CD14-positive monocyte (primary cell): ENCODE measurements around the gene HOXB1. TPM values are rescaled to one million over a fixed set of nuclear protein-coding genes. Genes with fewer than 3 reads are reported as not detected.

ENCODE experiments used
- DNase-seq, 3 donors: peaks; one replicate each; pipeline ENCODE4 v3.0.0-alpha.2; 2011 to 2022
- H2AFZ ChIP-seq: 2 replicates; pipeline ENCODE4 v1.6.0; 2012; ENCODE audit warnings: mild to moderate bottlenecking, low read depth, low read length, inconsistent platforms; ENCODE audit not compliant: insufficient read depth, poor library complexity, severe bottlenecking
- H3K27ac ChIP-seq, 2 donors: 1 replicate in 1 of 2; 2 replicates in 1 of 2; pipeline ENCODE4 v1.5.1; 2012 to 2013; ENCODE audit warnings: low read length in 2 of 2, control low read depth in 1 of 2, inconsistent platforms in 1 of 2, low read depth in 1 of 2, mild to moderate bottlenecking in 1 of 2
- H3K27me3 ChIP-seq, 2 donors: one replicate each; pipeline versions ENCODE4 v1.6.0 to v1.6.1; 2011 to 2013; ENCODE audit warnings: low read length in 2 of 2; ENCODE audit not compliant: control insufficient read depth in 2 of 2, insufficient read depth in 2 of 2
- H3K36me3 ChIP-seq, 2 donors: replicated peaks in 1 of 2; 1 replicate in 1 of 2; 2 replicates in 1 of 2; pipeline versions ENCODE4 v1.5.1 to v1.6.1; 2012 to 2013; ENCODE audit warnings: low read length in 2 of 2, control low read depth in 1 of 2, inconsistent platforms in 1 of 2, mild to moderate bottlenecking in 1 of 2; ENCODE audit not compliant: insufficient read depth in 2 of 2, control insufficient read depth in 1 of 2
- H3K4me1 ChIP-seq, 2 donors: 1 replicate in 1 of 2; 2 replicates in 1 of 2; pipeline versions ENCODE4 v1.5.1 to v1.6.1; 2012 to 2013; ENCODE audit warnings: low read length in 2 of 2, control low read depth in 1 of 2, inconsistent platforms in 1 of 2, mild to moderate bottlenecking in 1 of 2, moderate library complexity in 1 of 2; ENCODE audit not compliant: insufficient read depth in 2 of 2, control insufficient read depth in 1 of 2
- H3K4me2 ChIP-seq: replicated peaks from 2 replicates; pipeline ENCODE3; 2012; ENCODE audit warnings: low read length, moderate library complexity, mild to moderate bottlenecking; ENCODE audit not compliant: poor library complexity, severe bottlenecking; ENCODE audit errors: extremely low read depth
- H3K4me3 ChIP-seq, 3 experiments: fragments of 200-600 bp in 1 of 3; sonication (generic) in 1 of 3; replicated peaks in 1 of 3; 1 replicate in 2 of 3; 2 replicates in 1 of 3; pipeline ENCODE4 v1.5.1; 2011 to 2013; ENCODE audit warnings: low read length in 3 of 3, mild to moderate bottlenecking in 3 of 3, control low read depth in 2 of 3, low read depth in 2 of 3, inconsistent platforms in 1 of 3, moderate library complexity in 1 of 3
- H3K79me2 ChIP-seq: 2 replicates; pipeline ENCODE4 v1.6.0; 2012; ENCODE audit warnings: mild to moderate bottlenecking, control low read depth, inconsistent platforms, low read length, moderate library complexity; ENCODE audit not compliant: insufficient read depth
- H3K9ac ChIP-seq: 2 replicates; pipeline ENCODE4 v1.6.0; 2017; ENCODE audit warnings: low read length, mild to moderate bottlenecking; ENCODE audit not compliant: insufficient read depth, poor library complexity, severe bottlenecking
- H3K9me3 ChIP-seq, 2 donors: replicated peaks in 1 of 2; 1 replicate in 1 of 2; 2 replicates in 1 of 2; pipeline versions ENCODE4 v1.5.1 to v1.6.1; 2012 to 2013; ENCODE audit warnings: low read length in 2 of 2, control low read depth in 1 of 2; ENCODE audit not compliant: control insufficient read depth in 1 of 2, insufficient read depth in 1 of 2
- H4K20me1 ChIP-seq: 2 replicates; pipeline ENCODE4 v1.6.0; 2012; ENCODE audit warnings: mild to moderate bottlenecking, low read length, control low read depth, moderate library complexity; ENCODE audit not compliant: insufficient read depth
- H3K27ac Mint-ChIP-seq, 7 donors: one replicate each; pipeline ENCODE4 v1.8.0; 2020; ENCODE audit warnings: mild to moderate bottlenecking in 7 of 7, mixed read lengths in 7 of 7, moderate library complexity in 6 of 7, inconsistent platforms in 2 of 7
- H3K27me3 Mint-ChIP-seq, 3 donors: one replicate each; pipeline ENCODE4 v1.8.0; 2021 to 2022; ENCODE audit warnings: low read depth in 3 of 3, mild to moderate bottlenecking in 3 of 3, mixed read lengths in 3 of 3, moderate library complexity in 3 of 3, inconsistent platforms in 1 of 3
- H3K36me3 Mint-ChIP-seq, 2 donors: one replicate each; pipeline ENCODE4 v1.8.0; 2020; ENCODE audit warnings: mixed read lengths in 2 of 2, inconsistent platforms in 1 of 2, mild to moderate bottlenecking in 1 of 2
- H3K4me1 Mint-ChIP-seq: one replicate; pipeline ENCODE4 v1.8.0; 2020; ENCODE audit warnings: mild to moderate bottlenecking, mixed read lengths
- H3K4me3 Mint-ChIP-seq, 2 donors: one replicate each; pipeline ENCODE4 v1.8.0; 2020; ENCODE audit warnings: mild to moderate bottlenecking in 2 of 2, mixed read lengths in 2 of 2, moderate library complexity in 1 of 2
- H3K9me3 Mint-ChIP-seq, 7 donors: one replicate each; pipeline ENCODE4 v1.8.0; 2020 to 2022; ENCODE audit warnings: mixed read lengths in 7 of 7, mild to moderate bottlenecking in 6 of 7, moderate library complexity in 6 of 7, inconsistent platforms in 2 of 7
- WGBS: methylation state at CpG from one replicate; pipeline ENCODE4 v1.1.5; 2013; ENCODE audit warnings: missing lambda C conversion rate; ENCODE audit not compliant: insufficient coverage; 5-methylcytosine and 5-hydroxymethylcytosine counted together
- intact Hi-C, 2 donors: fragments of 100-400 bp; cut with micrococcal nuclease; formaldehyde crosslinking; loops; one replicate each; pipeline versions ENCODE4 v1.15.0 to v1.15.1; 2023
- polyA plus RNA-seq, 3 donors: library from polyadenylated mRNA; depleted of rRNA in 1 of 3; unstranded in 2 of 3; stranded (reverse) in 1 of 3; fragments of 300-500 nt in 2 of 3; fragments of >200 nt in 1 of 3; fragmentation: Illumina TruSeq in 2 of 3; gene quantifications; 1 replicate in 2 of 3; 2 replicates in 1 of 3; pipeline ENCODE4 v1.2.3, GENCODE V29; 2012 to 2021
- TF ChIP-seq, protein P1 (sequence below): fragments of 200-600 bp; IDR thresholded peaks from one replicate; pipeline ENCODE4 v1.8.0; 2022; ENCODE audit warnings: antibody characterized with exemption, mild to moderate bottlenecking

HOXB1 gene
- polyA plus RNA-seq, 3 donors = not detected

GRCh38 chr17:48504953-48505352, 25.9 kb downstream of the HOXB1 start:
- H4K20me1 ChIP-seq = no peaks in the 10 kb centered on the region
- intact Hi-C loops = no loop called here
- no peak overlapping the region for H3K27ac ChIP-seq
- Mint-ChIP-seq H3K27ac (no peak overlapping the region), H3K27me3 (peaks cover 5 to 25% (median 13%) of the 10 kb centered on the region in 3 donors), H3K36me3 (no peaks in the 10 kb centered on the region), H3K4me3 (peak overlapping the region in 1 of 2 donors; percentile 53), H3K4me1 (peaks cover 3% of the 10 kb centered on the region), H3K9me3 (peaks cover 0 to 5% (median 0%) of the 10 kb centered on the region in 7 donors)
- H3K4me2 ChIP-seq = no peak overlapping the region
- H2AFZ ChIP-seq = no peak overlapping the region
- H3K36me3 ChIP-seq = no peaks in the 10 kb centered on the region
- no peak overlapping the region for H3K9ac ChIP-seq
- H3K79me2 ChIP-seq = no peaks in the 10 kb centered on the region
- H3K27me3 ChIP-seq = peaks cover 4 to 9% of the 10 kb centered on the region in 2 donors
- no peak for DNase-seq
- no peaks in the 10 kb centered on the region for H3K4me1 ChIP-seq
- no peak overlapping the region for H3K4me3 ChIP-seq
- WGBS = 100% methylated on average over 1 of the region's 2 CpGs
- no peaks in the 10 kb centered on the region for H3K9me3 ChIP-seq
- TF ChIP-seq, protein P1, sequence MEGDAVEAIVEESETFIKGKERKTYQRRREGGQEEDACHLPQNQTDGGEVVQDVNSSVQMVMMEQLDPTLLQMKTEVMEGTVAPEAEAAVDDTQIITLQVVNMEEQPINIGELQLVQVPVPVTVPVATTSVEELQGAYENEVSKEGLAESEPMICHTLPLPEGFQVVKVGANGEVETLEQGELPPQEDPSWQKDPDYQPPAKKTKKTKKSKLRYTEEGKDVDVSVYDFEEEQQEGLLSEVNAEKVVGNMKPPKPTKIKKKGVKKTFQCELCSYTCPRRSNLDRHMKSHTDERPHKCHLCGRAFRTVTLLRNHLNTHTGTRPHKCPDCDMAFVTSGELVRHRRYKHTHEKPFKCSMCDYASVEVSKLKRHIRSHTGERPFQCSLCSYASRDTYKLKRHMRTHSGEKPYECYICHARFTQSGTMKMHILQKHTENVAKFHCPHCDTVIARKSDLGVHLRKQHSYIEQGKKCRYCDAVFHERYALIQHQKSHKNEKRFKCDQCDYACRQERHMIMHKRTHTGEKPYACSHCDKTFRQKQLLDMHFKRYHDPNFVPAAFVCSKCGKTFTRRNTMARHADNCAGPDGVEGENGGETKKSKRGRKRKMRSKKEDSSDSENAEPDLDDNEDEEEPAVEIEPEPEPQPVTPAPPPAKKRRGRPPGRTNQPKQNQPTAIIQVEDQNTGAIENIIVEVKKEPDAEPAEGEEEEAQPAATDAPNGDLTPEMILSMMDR = no peak

GRCh38 chr17:48503747-48504146, 27.1 kb downstream of the HOXB1 start:
- H3K36me3 Mint-ChIP-seq = no peaks in the 10 kb centered on the region
- H3K9me3 ChIP-seq = no peaks in the 10 kb centered on the region
- no peak overlapping the region for H3K27ac ChIP-seq
- DNase-seq = no peak
- H4K20me1 ChIP-seq = no peaks in the 10 kb centered on the region
- H2AFZ ChIP-seq = no peak overlapping the region
- no peaks in the 10 kb centered on the region for H3K4me1 ChIP-seq
- peaks cover 8 to 27% (median 17%) of the 10 kb centered on the region in 3 donors for H3K27me3 Mint-ChIP-seq
- no peak overlapping the region for H3K4me3 ChIP-seq
- no peaks in the 10 kb centered on the region for H3K79me2 ChIP-seq
- peaks cover 0 to 5% (median 0%) of the 10 kb centered on the region in 7 donors for H3K9me3 Mint-ChIP-seq
- no peak overlapping the region for H3K4me2 ChIP-seq
- 94% methylated on average over 5 of the region's 5 CpGs for WGBS
- H3K36me3 ChIP-seq = no peaks in the 10 kb centered on the region
- intact Hi-C loops = no loop called here
- H3K27me3 ChIP-seq = peaks cover 4 to 9% of the 10 kb centered on the region in 2 donors
- TF ChIP-seq, protein P1 = no peak
- H3K9ac ChIP-seq = no peak overlapping the region
- H3K4me1 Mint-ChIP-seq = peaks cover 3% of the 10 kb centered on the region
- H3K4me3 Mint-ChIP-seq = no peak overlapping the region
- no peak overlapping the region for H3K27ac Mint-ChIP-seq
